Skin epidermis (tissue), 12 donors: ENCODE measurements around the gene GRK1.
"Not testable (repeated sequence)": the region's sequence is repeated elsewhere in the genome, so short reads cannot be mapped to it uniquely, and the experiment has no call there.

ENCODE experiments used
- H3K27ac ChIP-seq, 21 experiments: fragments of 200-600 bp; sonication (generic) in 11 of 21; one replicate each; pipeline ENCODE4 v1.5.0; 2020; ENCODE audit warnings: mild to moderate bottlenecking in 3 of 21, inconsistent platforms in 2 of 21, moderate library complexity in 2 of 21
- H3K4me3 ChIP-seq, 7 experiments: fragments of 200-600 bp; sonication (generic) in 2 of 7; one replicate each; pipeline ENCODE4 v1.5.0; 2020; ENCODE audit warnings: inconsistent platforms in 2 of 7, mild to moderate bottlenecking in 2 of 7, moderate library complexity in 1 of 7

GRK1 gene

GRCh38 chr13:113666951-113667701 lies at the start of gene GRK1:
TSS of gene GRK1 (plus strand) at chr13:113667219. CDS start at chr13:113667387, 168 bp downstream.
- no peak within 1 kb of the TSS for H3K27ac ChIP-seq
- no peak within 1 kb of the TSS for H3K4me3 ChIP-seq

- no peak overlapping the region for H3K27ac ChIP-seq
These were observed 49.1 kb upstream of the GRK1 start for GRCh38 chr13:113617961-113618360.

GRCh38 chr13:113618455-113618854 lies 48.6 kb upstream of the GRK1 start:
- H3K4me3 ChIP-seq, result no peak overlapping the region
- H3K27ac ChIP-seq, result no peak overlapping the region

More at GRCh38 chr13:113617961-113618360, 49.1 kb upstream of the GRK1 start:
- H3K4me3 ChIP-seq, result no peak overlapping the region

GRCh38 chr13:113620036-113620796 lies 46.8 kb upstream of the GRK1 start:
- Histone ChIP-seq H3K27ac (no peak overlapping the region), H3K4me3 (no peak overlapping the region)

- Histone ChIP-seq H3K27ac (no peak overlapping the region), H3K4me3 (no peak overlapping the region)
These were observed 46.0 kb upstream of the GRK1 start for GRCh38 chr13:113621046-113621445.

GRCh38 chr13:113621498-113621897 lies 45.5 kb upstream of the GRK1 start:
- H3K4me3 ChIP-seq, H3K27ac ChIP-seq: not testable (repeated sequence)

GRCh38 chr13:113621986-113622550 lies 45.0 kb upstream of the GRK1 start:
- not testable (repeated sequence) for H3K4me3 ChIP-seq, H3K27ac ChIP-seq

GRCh38 chr13:113622791-113623490 lies 44.1 kb upstream of the GRK1 start:
- no peak overlapping the region for H3K4me3 ChIP-seq
- no peak overlapping the region for H3K27ac ChIP-seq

GRCh38 chr13:113623491-113624234 lies 43.4 kb upstream of the GRK1 start:
- Histone ChIP-seq H3K4me3 (no peak overlapping the region), H3K27ac (no peak overlapping the region)

- H3K27ac ChIP-seq, result no peak overlapping the region
- no peak overlapping the region for H3K4me3 ChIP-seq
These were observed 42.8 kb upstream of the GRK1 start for GRCh38 chr13:113624235-113624587.

- not testable (repeated sequence) for H3K4me3 ChIP-seq, H3K27ac ChIP-seq
These were observed 42.2 kb upstream of the GRK1 start for GRCh38 chr13:113624640-113625304.

GRCh38 chr13:113625965-113626721 lies 40.9 kb upstream of the GRK1 start:
- H3K27ac ChIP-seq, result no peak overlapping the region
- no peak overlapping the region for H3K4me3 ChIP-seq

GRCh38 chr13:113627136-113627535 lies 39.9 kb upstream of the GRK1 start:
- no peak overlapping the region for H3K27ac ChIP-seq
- H3K4me3 ChIP-seq, result no peak overlapping the region

- no peak overlapping the region for H3K27ac ChIP-seq
- H3K4me3 ChIP-seq, result no peak overlapping the region
These were observed 38.4 kb upstream of the GRK1 start for GRCh38 chr13:113628291-113629270.

GRCh38 chr13:113629866-113630265 lies 37.2 kb upstream of the GRK1 start:
- H3K27ac ChIP-seq, result no peak overlapping the region

GRCh38 chr13:113630296-113630695 lies 36.7 kb upstream of the GRK1 start:
- Histone ChIP-seq H3K27ac (no peak overlapping the region), H3K4me3 (no peak overlapping the region)

More at GRCh38 chr13:113629866-113630265, 37.2 kb upstream of the GRK1 start:
- no peak overlapping the region for H3K4me3 ChIP-seq

GRCh38 chr13:113630804-113631203 lies 36.2 kb upstream of the GRK1 start:
- no peak overlapping the region for H3K27ac ChIP-seq
- no peak overlapping the region for H3K4me3 ChIP-seq
